HG02970 (cell line): ENCODE results near the gene PPP1R26.
"Not testable (repeated sequence)": the region's sequence is repeated elsewhere in the genome, so short reads cannot be mapped to it uniquely, and the experiment has no call there.

Experiments
- ATAC-seq: cut with Tn5 transposase; IDR thresholded peaks from one replicate; pipeline ENCODE4 v1.9.1; 2021; ENCODE audit warnings: mild to moderate bottlenecking, moderate library complexity, moderate number of reproducible peaks; ENCODE audit not compliant: unreplicated experiment, low FRiP score

The PPP1R26 gene

GRCh38 chr9:135534192-135534711 lies 54.7 kb downstream of the PPP1R26 start:
- ATAC-seq = not testable (repeated sequence)

- ATAC-seq = not testable (repeated sequence)
Measured at GRCh38 chr9:135534826-135535225, 55.2 kb downstream of the PPP1R26 start.

- ATAC-seq = not testable (repeated sequence)
Measured at GRCh38 chr9:135535631-135536030, 56.0 kb downstream of the PPP1R26 start.

- ATAC-seq = no peak
Measured at GRCh38 chr9:135536216-135536615, 56.6 kb downstream of the PPP1R26 start.
